Measurements from ENCODE around the gene NEK8. TPM values are rescaled to one million over a fixed set of nuclear protein-coding genes. Genes with fewer than 3 reads are reported as not detected.
"Not testable (repeated sequence)": the region's sequence is repeated elsewhere in the genome, so short reads cannot be mapped to it uniquely, and the experiment has no call there.

The NEK8 gene
- total RNA-seq, 2 experiments from 2014 or later, result 4.8 to 5.6 TPM

DNA sequence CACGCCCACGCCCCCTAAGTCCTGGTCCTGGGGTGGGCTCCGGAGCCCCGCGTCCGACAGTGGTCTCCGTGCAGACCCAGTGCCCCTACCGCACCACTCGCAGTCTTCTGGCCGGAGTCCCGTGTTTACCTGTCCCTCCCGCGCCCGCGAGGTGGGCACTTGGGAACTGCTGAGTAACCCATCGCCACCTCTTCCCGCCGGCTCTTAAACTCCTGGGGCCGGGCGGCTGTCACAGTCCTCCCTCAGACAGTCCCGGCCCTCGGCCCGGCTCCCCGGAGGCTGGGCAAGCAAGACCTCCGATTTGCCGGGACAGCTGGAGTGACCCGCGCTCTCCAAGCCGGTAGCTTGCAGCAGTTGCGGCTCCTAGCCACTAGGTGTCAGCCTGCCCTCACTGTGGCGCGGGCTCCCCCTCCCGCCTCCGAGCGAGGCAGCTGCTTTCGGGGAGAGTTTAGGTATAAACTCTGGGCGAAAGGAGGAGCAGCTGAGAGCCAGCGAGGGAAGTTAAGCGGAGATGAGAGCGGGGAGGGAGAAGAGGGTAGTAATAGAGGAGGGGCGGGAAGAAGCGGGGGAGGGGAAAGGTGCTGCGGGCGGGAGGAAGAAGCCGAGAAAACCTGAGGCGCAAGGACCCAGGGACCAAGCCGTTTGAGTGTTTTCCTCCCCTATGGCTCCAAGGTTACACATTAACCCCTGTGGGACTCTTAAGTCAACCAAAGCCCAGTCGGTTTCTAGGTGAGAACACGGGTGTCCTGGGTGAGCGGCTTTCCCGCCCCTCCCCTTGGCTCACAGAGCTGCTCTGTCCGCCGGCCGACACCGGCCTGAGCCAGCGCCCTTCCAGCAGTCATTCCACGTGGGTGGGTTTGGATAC lies 1.7 kb upstream of the NEK8 start:
- peaks cover 39% of the 10 kb centered on the region for H3K36me3 Mint-ChIP-seq
- no peaks in the 10 kb centered on the region for H3K9me3 Mint-ChIP-seq
- peak; percentile 94 for DNase-seq
- H3K4me1 Mint-ChIP-seq, result peaks cover 46% of the 10 kb centered on the region
- peak overlapping the region; percentile 99 for H3K27ac Mint-ChIP-seq
- peaks cover 4% of the 10 kb centered on the region for H3K27me3 Mint-ChIP-seq
- H3K4me3 Mint-ChIP-seq, result peak overlapping the region; percentile 100

DNA sequence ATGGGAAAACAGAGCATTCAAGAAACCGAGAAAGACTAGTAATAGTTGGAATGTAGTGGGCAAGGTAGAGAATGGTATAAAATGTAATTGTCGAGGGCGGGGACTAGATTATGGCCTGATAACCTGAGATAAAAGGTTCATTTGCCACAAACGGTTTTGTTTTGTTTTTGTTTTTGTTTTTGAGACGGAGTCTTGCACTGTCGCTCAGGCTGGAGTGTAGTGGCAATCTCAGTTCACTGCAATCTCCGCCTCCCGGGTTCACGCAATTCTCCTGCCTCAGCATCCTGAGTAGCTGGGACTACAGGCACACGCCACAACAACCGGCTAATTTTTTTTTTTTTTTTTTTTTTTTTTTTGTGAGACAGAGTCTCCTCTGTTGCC lies 1.4 kb downstream of the NEK8 start:
- H3K9me3 Mint-ChIP-seq, result no peaks in the 10 kb centered on the region
- peak overlapping the region; percentile 53 for H3K27ac Mint-ChIP-seq
- H3K4me3 Mint-ChIP-seq, result no peak overlapping the region

DNA sequence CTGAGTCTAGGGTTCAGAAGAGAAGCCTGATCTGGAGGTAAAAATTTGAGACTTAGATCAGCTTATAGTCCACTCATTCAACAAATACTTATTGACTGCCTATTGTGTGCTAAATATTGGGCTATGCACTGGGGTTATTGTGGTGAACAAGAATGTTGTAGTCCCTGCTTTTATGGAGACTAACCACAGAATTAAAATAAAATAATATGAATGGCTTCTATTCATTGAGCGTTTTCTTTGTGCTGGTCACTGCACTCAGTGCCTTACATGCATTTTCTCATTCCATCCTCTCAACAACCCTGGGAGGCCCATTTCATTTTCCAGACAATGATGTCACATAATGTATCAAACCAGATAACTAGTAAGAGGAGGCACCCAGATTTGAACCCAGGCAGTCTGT lies 4.8 kb downstream of the NEK8 start:
- no peaks in the 10 kb centered on the region for H3K27me3 Mint-ChIP-seq
- H3K4me1 Mint-ChIP-seq, result peaks cover 23% of the 10 kb centered on the region
- H3K9me3 Mint-ChIP-seq, result no peaks in the 10 kb centered on the region
- no peak for DNase-seq
- peaks cover 28% of the 10 kb centered on the region for H3K36me3 Mint-ChIP-seq
- H3K27ac Mint-ChIP-seq, result no peak overlapping the region
- H3K4me3 Mint-ChIP-seq, result no peak overlapping the region

More for the DNA sequence above, 1.4 kb downstream of the NEK8 start:
- peaks cover 29% of the 10 kb centered on the region for H3K4me1 Mint-ChIP-seq
- H3K27me3 Mint-ChIP-seq, result peaks cover 4% of the 10 kb centered on the region
- H3K36me3 Mint-ChIP-seq, result peaks cover 13% of the 10 kb centered on the region
- no peak for DNase-seq

DNA sequence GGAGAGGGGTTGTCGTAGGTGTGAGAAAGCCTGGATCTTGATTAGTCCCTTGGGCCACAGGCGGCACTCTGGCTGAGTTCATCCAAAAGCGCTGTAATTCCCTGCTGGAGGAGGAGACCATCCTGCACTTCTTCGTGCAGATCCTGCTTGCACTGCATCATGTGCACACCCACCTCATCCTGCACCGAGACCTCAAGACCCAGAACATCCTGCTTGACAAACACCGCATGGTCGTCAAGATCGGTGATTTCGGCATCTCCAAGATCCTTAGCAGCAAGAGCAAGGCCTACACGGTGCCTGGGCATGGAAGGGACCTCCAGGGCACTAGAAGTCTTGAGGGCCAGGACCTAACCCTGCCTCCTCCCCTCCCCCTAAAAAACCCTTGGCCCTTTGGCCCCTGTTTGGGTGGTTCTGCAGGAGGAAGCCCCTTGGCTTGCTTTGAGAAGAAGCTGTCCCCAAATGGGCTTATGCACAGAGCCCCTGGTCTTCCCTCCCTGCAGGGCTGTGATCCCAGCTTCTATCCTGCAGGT lies 6.2 kb downstream of the NEK8 start:
- DNase-seq, result no peak
- Mint-ChIP-seq H3K9me3 (peaks cover 2% of the 10 kb centered on the region), H3K27ac (no peak overlapping the region), H3K36me3 (peaks cover 41% of the 10 kb centered on the region), H3K4me3 (no peak overlapping the region), H3K4me1 (peaks cover 27% of the 10 kb centered on the region), H3K27me3 (no peaks in the 10 kb centered on the region)

DNA sequence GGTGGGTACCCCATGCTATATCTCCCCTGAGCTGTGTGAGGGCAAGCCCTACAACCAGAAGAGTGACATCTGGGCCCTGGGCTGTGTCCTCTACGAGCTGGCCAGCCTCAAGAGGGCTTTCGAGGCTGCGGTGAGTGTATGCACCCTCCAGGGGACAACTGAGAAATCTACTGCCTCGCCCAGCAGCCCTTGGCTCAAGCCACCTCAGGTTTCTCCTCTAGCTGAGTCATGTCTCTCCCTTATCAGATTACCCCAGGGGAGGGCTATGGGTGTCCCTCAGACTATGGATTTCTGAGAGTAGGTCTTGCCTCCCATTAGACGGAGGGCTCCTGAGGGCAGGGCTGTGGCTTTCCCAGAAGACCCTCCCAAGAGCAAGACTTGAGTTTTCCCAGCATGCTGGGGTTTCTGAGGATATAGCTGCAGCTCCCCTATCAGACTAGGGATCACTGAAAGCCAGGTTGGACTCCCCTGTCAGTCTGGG lies 6.7 kb downstream of the NEK8 start:
- peaks cover 27% of the 10 kb centered on the region for H3K4me1 Mint-ChIP-seq
- H3K4me3 Mint-ChIP-seq, result no peak overlapping the region
- H3K36me3 Mint-ChIP-seq, result peaks cover 46% of the 10 kb centered on the region
- no peak overlapping the region for H3K27ac Mint-ChIP-seq
- peaks cover 3% of the 10 kb centered on the region for H3K9me3 Mint-ChIP-seq
- H3K27me3 Mint-ChIP-seq, result no peaks in the 10 kb centered on the region
- no peak for DNase-seq

DNA sequence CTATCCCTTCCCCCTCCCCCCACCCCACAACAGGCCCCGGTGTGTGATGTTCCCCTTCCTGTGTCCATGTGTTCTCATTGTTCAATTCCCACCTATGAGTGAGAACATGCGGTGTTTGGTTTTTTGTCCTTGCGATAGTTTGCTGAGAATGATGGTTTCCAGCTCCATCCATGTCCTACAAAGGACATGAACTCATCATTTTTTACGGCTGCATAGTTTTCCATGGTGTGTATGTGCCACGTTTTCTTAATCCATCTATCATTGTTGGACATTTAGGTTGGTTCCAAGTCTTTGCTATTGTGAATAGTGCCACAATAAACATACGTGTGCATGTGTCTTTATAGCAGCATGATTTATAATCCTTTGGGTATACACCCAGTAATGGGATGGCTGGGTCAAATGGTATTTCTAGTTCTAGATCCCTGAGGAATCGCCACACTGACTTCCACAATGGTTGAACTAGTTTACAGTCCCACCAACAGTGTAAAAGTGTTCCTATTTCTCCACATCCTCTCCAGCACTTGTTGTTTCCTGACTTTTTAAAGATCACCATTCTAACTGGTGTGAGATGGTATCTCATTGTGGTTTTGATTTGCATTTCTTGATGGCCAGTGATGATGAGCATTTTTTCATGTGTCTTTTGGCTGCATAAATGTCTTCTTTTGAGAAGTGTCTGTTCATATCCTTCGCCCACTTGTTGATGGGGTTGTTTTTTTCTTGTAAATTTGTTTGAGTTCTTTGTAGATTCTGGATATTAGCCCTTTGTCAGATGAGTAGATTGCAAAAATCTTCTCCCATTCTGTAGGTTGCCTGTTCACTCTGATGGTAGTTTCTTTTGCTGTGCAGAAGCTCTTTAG lies 7.6 kb downstream of the NEK8 start:
- H3K27me3 Mint-ChIP-seq, H3K9me3 Mint-ChIP-seq, H3K27ac Mint-ChIP-seq, DNase-seq, H3K4me3 Mint-ChIP-seq: not testable (repeated sequence)
- H3K4me1 Mint-ChIP-seq, result peaks cover 32% of the 10 kb centered on the region
- peaks cover 55% of the 10 kb centered on the region for H3K36me3 Mint-ChIP-seq

DNA sequence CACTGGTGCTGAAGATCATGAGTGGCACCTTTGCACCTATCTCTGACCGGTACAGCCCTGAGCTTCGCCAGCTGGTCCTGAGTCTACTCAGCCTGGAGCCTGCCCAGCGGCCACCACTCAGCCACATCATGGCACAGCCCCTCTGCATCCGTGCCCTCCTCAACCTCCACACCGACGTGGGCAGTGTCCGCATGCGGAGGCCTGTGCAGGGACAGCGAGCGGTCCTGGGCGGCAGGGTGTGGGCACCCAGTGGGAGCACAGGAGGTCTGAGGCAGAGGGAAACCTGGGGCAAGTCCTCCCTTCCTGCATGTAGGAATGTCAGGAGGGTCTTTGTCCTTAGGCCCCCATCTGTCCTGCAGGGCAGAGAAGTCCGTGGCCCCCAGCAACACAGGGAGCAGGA lies 8.7 kb downstream of the NEK8 start:
- no peaks in the 10 kb centered on the region for H3K27me3 Mint-ChIP-seq

DNA sequence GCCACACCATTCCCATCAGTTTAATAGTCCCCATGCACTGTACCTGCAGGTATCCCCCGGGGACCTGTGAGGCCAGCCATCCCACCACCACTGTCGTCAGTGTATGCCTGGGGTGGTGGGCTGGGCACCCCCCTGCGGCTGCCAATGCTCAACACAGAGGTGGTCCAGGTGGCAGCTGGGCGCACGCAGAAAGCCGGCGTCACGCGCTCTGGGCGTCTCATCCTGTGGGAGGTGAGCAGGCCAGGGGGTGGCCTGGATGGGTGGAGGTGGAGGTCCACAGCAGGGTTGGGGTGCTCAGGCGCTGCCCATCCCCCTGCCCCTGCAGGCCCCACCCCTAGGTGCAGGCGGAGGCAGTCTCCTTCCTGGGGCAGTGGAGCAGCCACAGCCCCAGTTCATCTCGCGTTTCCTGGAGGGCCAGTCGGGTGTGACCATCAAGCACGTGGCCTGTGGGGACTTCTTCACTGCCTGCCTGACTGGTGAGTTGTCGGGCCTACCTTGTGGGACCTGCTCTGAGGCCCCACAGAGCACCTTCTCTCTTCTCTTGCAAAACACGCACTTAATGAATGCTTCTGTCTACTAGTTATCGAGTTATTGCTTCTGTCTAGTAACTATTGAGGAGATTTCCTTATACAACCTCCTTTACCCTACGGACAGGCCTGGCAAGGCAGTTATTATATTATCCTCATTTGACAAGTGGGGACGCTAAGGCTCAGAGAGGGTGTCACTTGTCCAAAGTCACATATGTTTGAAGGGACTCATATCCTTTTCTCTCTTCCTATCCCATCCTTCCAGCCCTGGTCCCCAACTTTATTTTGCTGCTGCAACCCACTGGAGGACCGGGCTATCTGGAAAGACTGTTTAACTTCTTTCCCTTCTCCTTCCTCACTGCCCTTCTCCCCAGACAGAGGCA lies 9.4 kb downstream of the NEK8 start:
- Mint-ChIP-seq H3K9me3 (peaks cover 4% of the 10 kb centered on the region), H3K4me1 (peaks cover 40% of the 10 kb centered on the region), H3K36me3 (peaks cover 64% of the 10 kb centered on the region), H3K27me3 (no peaks in the 10 kb centered on the region), H3K27ac (peak overlapping the region; percentile 81), H3K4me3 (peak overlapping the region; percentile 53)
- DNase-seq, result no peak

More for the DNA sequence above, 8.7 kb downstream of the NEK8 start:
- H3K9me3 Mint-ChIP-seq, result peaks cover 4% of the 10 kb centered on the region
- DNase-seq, result no peak
- H3K27ac Mint-ChIP-seq, result no peak overlapping the region
- H3K4me3 Mint-ChIP-seq, result no peak overlapping the region
- H3K36me3 Mint-ChIP-seq, result peaks cover 64% of the 10 kb centered on the region
- peaks cover 42% of the 10 kb centered on the region for H3K4me1 Mint-ChIP-seq

DNA sequence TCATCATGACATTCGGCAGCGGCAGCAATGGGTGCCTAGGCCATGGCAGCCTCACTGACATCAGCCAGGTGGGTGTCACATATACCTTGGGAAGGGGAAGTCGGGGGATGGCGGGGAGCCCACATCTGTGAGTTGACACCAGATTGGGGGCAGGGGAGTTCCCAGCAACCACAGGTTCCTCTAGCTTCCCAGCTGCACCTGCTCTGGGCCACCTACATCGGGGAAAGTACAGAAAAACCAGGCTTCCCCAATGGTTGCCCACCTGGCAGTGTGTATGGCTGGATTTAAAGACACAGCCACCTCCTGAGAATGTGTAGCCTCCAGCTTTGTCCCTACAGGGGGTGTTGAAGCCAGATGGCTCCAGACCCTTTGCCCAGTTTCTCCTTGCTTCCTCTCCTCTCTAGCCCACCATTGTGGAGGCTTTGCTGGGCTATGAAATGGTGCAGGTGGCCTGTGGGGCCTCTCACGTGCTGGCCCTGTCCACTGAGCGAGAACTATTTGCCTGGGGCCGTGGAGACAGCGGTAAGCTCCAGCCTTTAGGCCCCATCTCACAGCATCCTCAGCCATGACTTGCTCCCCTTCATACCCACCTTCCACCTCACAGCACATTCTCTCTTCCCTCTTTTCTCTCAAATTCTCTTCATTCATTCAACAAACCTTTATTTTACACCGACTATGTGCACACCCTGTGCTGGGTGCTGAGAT lies 10.2 kb downstream of the NEK8 start:
- DNase-seq, result peak; percentile 77
- peak overlapping the region; percentile 81 for H3K27ac Mint-ChIP-seq
- H3K4me1 Mint-ChIP-seq, result peaks cover 35% of the 10 kb centered on the region
- peaks cover 4% of the 10 kb centered on the region for H3K9me3 Mint-ChIP-seq
- H3K36me3 Mint-ChIP-seq, result peaks cover 64% of the 10 kb centered on the region
- H3K27me3 Mint-ChIP-seq, result no peaks in the 10 kb centered on the region
- peak overlapping the region; percentile 69 for H3K4me3 Mint-ChIP-seq

DNA sequence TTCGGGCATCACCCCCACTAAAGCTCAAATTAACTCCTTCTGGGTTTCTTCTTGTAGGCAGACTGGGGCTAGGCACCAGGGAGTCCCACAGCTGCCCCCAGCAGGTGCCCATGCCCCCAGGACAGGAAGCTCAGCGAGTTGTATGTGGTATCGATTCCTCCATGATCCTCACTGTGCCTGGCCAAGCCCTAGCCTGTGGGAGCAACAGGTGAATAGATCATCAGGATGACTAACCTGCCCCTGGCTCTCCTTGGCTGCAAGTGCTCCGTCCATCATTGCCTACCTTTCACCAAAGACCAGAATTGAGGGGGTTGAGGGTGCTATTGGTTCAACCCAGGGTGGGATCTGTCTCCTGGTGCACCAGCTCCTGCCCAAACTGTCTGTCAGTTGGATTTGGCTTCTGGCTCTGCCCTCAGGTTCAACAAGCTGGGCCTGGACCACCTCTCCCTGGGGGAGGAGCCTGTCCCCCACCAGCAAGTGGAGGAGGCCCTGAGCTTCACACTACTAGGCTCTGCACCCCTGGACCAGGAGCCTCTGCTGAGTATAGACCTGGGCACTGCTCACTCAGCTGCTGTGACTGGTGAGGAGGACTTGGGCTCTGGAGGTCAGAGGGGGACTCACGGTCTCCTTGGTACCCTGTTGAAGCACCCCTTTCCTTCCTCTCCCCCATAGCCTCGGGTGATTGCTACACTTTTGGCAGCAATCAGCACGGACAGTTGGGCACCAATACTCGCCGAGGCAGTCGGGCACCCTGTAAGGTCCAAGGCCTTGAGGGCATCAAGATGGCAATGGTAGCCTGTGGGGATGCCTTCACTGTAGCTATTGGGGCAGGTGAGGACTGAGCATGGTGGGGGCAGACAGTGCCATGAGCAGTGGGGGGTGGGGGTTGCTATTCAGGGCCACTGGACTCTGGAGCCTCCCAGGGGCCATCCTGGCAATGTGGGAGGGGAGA lies 12.1 kb downstream of the NEK8 start:
- peaks cover 4% of the 10 kb centered on the region for H3K9me3 Mint-ChIP-seq
- H3K4me1 Mint-ChIP-seq, result peaks cover 33% of the 10 kb centered on the region
- H3K36me3 Mint-ChIP-seq, result peaks cover 67% of the 10 kb centered on the region
- no peak for DNase-seq
- peak overlapping the region; percentile 54 for H3K27ac Mint-ChIP-seq
- no peaks in the 10 kb centered on the region for H3K27me3 Mint-ChIP-seq
- H3K4me3 Mint-ChIP-seq, result no peak overlapping the region

DNA sequence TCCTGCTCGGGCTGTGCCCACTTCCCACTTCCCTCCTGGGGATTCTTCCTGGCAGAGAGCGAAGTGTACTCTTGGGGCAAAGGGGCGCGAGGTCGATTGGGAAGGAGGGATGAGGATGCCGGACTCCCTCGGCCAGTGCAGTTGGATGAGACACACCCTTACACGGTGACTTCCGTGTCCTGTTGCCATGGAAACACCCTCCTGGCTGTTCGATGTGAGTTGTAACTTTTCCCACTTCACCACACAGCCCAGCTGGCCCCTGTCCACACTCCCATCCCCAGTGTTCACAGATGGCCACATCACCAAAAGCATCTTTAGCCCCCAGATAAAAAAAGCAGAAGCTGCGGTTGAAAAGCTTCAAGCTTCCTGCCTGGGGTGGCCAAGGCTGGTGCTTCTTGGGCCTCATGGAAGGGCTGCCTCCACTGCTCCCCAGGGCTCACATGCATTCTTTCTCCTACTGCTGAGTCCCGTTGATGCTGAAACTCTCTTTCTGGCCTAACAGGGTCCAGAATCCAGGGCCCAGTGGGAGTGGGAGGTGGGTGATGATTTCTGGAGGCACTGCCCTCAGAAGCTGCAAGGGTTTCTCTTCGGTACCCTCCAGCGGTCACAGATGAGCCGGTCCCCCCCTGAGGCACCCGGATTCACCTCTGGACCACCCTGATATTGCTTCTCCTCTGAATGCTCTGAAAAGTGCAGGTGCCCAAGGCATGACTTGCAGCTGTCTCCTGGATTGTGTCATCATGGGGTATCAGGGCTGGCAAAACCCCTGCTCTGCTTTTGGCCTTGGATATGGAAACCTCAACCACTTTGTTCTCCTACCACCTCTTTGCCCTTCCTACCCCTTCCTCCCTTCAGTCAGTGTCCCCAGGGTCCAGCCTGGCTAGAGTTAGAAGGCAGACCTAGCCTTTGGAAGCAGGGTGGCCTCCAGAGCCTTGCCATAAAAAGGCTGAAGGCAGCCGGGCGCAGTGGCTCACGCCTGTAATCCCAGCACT lies 13.1 kb downstream of the NEK8 start:
- Mint-ChIP-seq H3K4me1 (peaks cover 35% of the 10 kb centered on the region), H3K9me3 (peaks cover 4% of the 10 kb centered on the region), H3K27ac (peak overlapping the region; percentile 54), H3K4me3 (peak overlapping the region; percentile 81), H3K27me3 (no peaks in the 10 kb centered on the region), H3K36me3 (peaks cover 69% of the 10 kb centered on the region)
- DNase-seq, result no peak

All from activated naive CD8-positive, alpha-beta T cell treated with anti-CD3 and anti-CD28 coated beads for 36 hours (primary cell).